PC-9 (cell line): ENCODE data around the gene PDZRN4. TPM values are rescaled to one million over a fixed set of nuclear protein-coding genes. Genes with fewer than 3 reads are reported as not detected.

Source experiments
- BruUV-seq: library from RNA; stranded (reverse); fragments of 400-500 nt; replicated peaks from 2 replicates; lab custom pipeline; 2021; lab: Mats Ljungman, UMichigan
- CTCF ChIA-PET: fragments of 300-600 bp; sonication (Branson Sonifier 250); formaldehyde crosslinking; loops from one replicate; lab custom pipeline; 2022; ENCODE audit warnings: antibody characterized with exemption; lab: Charles Lee
- POLR2A ChIA-PET: fragments of 300-600 bp; sonication (Branson Sonifier 250); formaldehyde crosslinking; loops from one replicate; lab custom pipeline; 2022; ENCODE audit warnings: antibody characterized with exemption; ENCODE audit not compliant: unreplicated experiment; lab: Charles Lee
- DNase-seq, 2 experiments: peaks; one replicate each; pipeline versions ENCODE4 v3.0.0 to v3.0.0-alpha.2; 2015 to 2022; ENCODE audit warnings: mixed read lengths in 1 of 2
- H2AFZ ChIP-seq: fragments of 200-600 bp; sonication (generic); 2 replicates; pipeline ENCODE4 v1.8.1; 2017; ENCODE audit warnings: antibody characterized with exemption
- H3F3A ChIP-seq: fragments of 200-600 bp; sonication (generic); 2 replicates; pipeline ENCODE4 v1.8.1; 2017; ENCODE audit warnings: antibody characterized with exemption, mild to moderate bottlenecking, low read depth; ENCODE audit not compliant: insufficient read depth
- H3K27ac ChIP-seq: fragments of 200-600 bp; sonication (generic); 2 replicates; pipeline ENCODE4 v1.6.1; 2016; ENCODE audit warnings: mixed run types
- H3K27me3 ChIP-seq: fragments of 200-600 bp; sonication (generic); 2 replicates; pipeline ENCODE4 v1.6.1; 2016; ENCODE audit warnings: low read depth, mixed run types; ENCODE audit not compliant: insufficient read depth
- H3K36me3 ChIP-seq: fragments of 200-600 bp; sonication (generic); 2 replicates; pipeline ENCODE4 v1.6.1; 2016; ENCODE audit warnings: low read depth, mixed run types
- H3K4me1 ChIP-seq: fragments of 200-600 bp; sonication (generic); replicated peaks from 2 replicates; pipeline ENCODE4 v1.6.1; 2016; ENCODE audit warnings: mixed run types; ENCODE audit not compliant: insufficient read depth
- H3K4me2 ChIP-seq: fragments of 200-600 bp; sonication (generic); 2 replicates; pipeline ENCODE4 v1.6.1; 2017; ENCODE audit warnings: mixed run types
- H3K4me3 ChIP-seq: fragments of 200-600 bp; sonication (generic); 2 replicates; pipeline ENCODE4 v1.6.1; 2016; ENCODE audit warnings: mixed run types
- H3K79me2 ChIP-seq: fragments of 200-600 bp; sonication (generic); 2 replicates; pipeline ENCODE4 v1.6.1; 2017; ENCODE audit warnings: low read depth, mixed run types
- H3K9me2 ChIP-seq: fragments of 200-600 bp; sonication (generic); 2 replicates; pipeline ENCODE4 v1.8.1; 2017; ENCODE audit warnings: mild to moderate bottlenecking; ENCODE audit not compliant: insufficient read depth
- H3K9me3 ChIP-seq: fragments of 200-600 bp; sonication (generic); 2 replicates; pipeline ENCODE4 v1.8.1; 2016; ENCODE audit warnings: low read depth; ENCODE audit not compliant: insufficient read depth
- H4K20me1 ChIP-seq: fragments of 200-600 bp; sonication (generic); 2 replicates; pipeline ENCODE4 v1.8.1; 2017; ENCODE audit not compliant: insufficient read depth
- EZH2 ChIP-seq: fragments of 200-600 bp; sonication (generic); IDR thresholded peaks from 2 replicates; pipeline ENCODE4 v1.8.0; 2017; ENCODE audit warnings: antibody characterized with exemption, low read depth
- intact Hi-C: fragments of 100-400 bp; cut with micrococcal nuclease; formaldehyde crosslinking; loops from one replicate; pipeline ENCODE4 v1.10.0; 2022; ENCODE audit not compliant: unreplicated experiment
- total RNA-seq: library from RNA; stranded (reverse); gene quantifications from 2 replicates; pipeline ENCODE4 v1.2.3, GENCODE V29; 2021
- TF ChIP-seq, protein P1 (sequence below): fragments of 200-600 bp; sonication (generic); conservative IDR thresholded peaks from 2 replicates; pipeline ENCODE4 v1.6.1; 2017; ENCODE audit warnings: mixed run types, antibody characterized with exemption, mild to moderate bottlenecking, moderate library complexity

PDZRN4 gene
- total RNA-seq, 1 experiment from 2014 or later, result not detected

DNA sequence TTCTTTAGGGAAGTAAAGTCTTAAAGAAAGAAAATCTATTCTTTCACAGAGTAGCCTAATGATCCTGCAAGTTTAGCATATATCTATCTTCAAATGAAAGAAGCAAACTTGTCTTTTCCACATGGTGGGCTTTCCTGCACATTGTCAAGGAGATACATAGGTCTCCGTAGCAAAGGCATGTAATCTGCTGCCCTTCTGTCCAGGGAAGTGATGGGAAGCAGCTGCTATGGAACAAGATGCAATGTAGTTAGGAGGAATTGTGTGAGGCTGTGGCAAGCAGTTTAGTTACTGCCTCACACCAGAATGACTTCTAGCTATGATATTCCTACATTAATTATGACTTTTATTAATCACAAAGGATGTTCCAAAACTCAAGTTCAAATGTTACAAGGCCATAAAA is 174.4 kb downstream of the PDZRN4 start:
- POLR2A ChIA-PET, result no interaction called here
- Histone ChIP-seq H3K4me1 (no peaks in the 10 kb centered on the region), H3K9me3 (no peaks in the 10 kb centered on the region), H3K9me2 (no peaks in the 10 kb centered on the region), H3K27me3 (no peaks in the 10 kb centered on the region), H3K27ac (no peak overlapping the region), H3K79me2 (no peaks in the 10 kb centered on the region), H3K36me3 (no peaks in the 10 kb centered on the region), H2AFZ (no peak overlapping the region), H3K4me2 (no peak overlapping the region), H3K4me3 (no peak overlapping the region), H4K20me1 (no peaks in the 10 kb centered on the region), H3F3A (no peaks in the 10 kb centered on the region)
- TF ChIP-seq, protein P1, sequence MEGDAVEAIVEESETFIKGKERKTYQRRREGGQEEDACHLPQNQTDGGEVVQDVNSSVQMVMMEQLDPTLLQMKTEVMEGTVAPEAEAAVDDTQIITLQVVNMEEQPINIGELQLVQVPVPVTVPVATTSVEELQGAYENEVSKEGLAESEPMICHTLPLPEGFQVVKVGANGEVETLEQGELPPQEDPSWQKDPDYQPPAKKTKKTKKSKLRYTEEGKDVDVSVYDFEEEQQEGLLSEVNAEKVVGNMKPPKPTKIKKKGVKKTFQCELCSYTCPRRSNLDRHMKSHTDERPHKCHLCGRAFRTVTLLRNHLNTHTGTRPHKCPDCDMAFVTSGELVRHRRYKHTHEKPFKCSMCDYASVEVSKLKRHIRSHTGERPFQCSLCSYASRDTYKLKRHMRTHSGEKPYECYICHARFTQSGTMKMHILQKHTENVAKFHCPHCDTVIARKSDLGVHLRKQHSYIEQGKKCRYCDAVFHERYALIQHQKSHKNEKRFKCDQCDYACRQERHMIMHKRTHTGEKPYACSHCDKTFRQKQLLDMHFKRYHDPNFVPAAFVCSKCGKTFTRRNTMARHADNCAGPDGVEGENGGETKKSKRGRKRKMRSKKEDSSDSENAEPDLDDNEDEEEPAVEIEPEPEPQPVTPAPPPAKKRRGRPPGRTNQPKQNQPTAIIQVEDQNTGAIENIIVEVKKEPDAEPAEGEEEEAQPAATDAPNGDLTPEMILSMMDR, result no peak
- TF ChIP-seq EZH2, result no peak
- intact Hi-C loops, result no loop called here
- DNase-seq, result no peak
- BruUV-seq, result no TSS peak
- CTCF ChIA-PET, result no interaction called here

DNA sequence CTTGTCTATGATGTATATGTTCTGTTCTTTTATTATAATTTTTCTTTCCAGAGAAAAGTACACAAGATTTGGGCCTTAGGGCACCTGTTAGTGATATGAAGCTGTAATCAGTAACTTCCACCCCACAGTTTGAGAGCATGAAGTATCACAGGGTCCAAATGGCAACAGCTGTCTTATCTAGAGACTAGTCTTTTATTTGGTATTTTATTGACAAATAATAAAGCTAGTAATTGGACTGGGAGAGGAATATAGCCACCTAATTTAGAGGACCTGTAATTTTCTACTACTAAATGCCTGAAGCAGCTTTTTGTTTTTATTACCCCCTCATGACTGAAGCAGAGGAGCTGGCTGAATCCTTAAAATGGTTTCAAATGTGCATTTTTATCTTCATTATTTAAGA is 174.8 kb downstream of the PDZRN4 start:
- intact Hi-C loops, result no loop called here
- CTCF ChIA-PET, result no interaction called here

DNA sequence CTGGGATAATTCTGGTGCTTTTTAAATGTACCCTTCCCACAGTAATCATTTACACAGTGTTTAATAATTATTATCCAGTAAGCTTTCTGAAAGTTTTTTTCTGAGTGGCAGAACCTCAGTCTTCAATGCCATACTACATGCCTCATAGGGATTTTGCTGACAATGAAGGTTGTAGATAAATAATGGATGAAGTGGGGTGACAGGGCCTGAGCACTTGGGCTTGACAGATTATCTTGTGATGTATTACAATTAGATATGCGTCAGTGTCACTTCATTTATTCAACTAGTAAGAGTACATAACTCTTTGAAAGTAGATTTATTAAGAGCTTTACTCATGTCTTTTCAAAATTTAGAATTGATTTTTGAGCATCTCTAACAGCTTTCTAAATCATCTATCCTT is 176.1 kb downstream of the PDZRN4 start:
- H3K36me3 ChIP-seq, result no peaks in the 10 kb centered on the region
- H3K4me2 ChIP-seq, result no peak overlapping the region
- DNase-seq, result no peak
- H2AFZ ChIP-seq, result no peak overlapping the region
- ChIA-PET CTCF (no interaction called here), POLR2A (no interaction called here)
- no TSS peak for BruUV-seq
- H3K27me3 ChIP-seq, result no peaks in the 10 kb centered on the region
- H3K4me3 ChIP-seq, result no peak overlapping the region
- TF ChIP-seq EZH2, result no peak
- TF ChIP-seq, protein P1, result no peak
- intact Hi-C loops, result no loop called here
- no peaks in the 10 kb centered on the region for H3K9me3 ChIP-seq
- H3F3A ChIP-seq, result no peaks in the 10 kb centered on the region
- no peaks in the 10 kb centered on the region for H3K4me1 ChIP-seq
- no peaks in the 10 kb centered on the region for H3K79me2 ChIP-seq
- no peaks in the 10 kb centered on the region for H4K20me1 ChIP-seq
- no peak overlapping the region for H3K27ac ChIP-seq
- H3K9me2 ChIP-seq, result no peaks in the 10 kb centered on the region

More for the DNA sequence above, 174.8 kb downstream of the PDZRN4 start:
- no peaks in the 10 kb centered on the region for H3K27me3 ChIP-seq
- H2AFZ ChIP-seq, result no peak overlapping the region
- no peak for DNase-seq
- no peaks in the 10 kb centered on the region for H3K9me2 ChIP-seq
- H3K4me3 ChIP-seq, result no peak overlapping the region
- H3K79me2 ChIP-seq, result no peaks in the 10 kb centered on the region
- no TSS peak for BruUV-seq
- no peak overlapping the region for H3K27ac ChIP-seq
- TF ChIP-seq, protein P1, result no peak
- TF ChIP-seq EZH2, result no peak
- no peak overlapping the region for H3K4me2 ChIP-seq
- H3K9me3 ChIP-seq, result no peaks in the 10 kb centered on the region
- no peaks in the 10 kb centered on the region for H4K20me1 ChIP-seq
- POLR2A ChIA-PET, result no interaction called here
- H3K36me3 ChIP-seq, result no peaks in the 10 kb centered on the region
- no peaks in the 10 kb centered on the region for H3K4me1 ChIP-seq
- H3F3A ChIP-seq, result no peaks in the 10 kb centered on the region
